ENCODE data around the gene SLC19A1.

Gene SLC19A1

DNA sequence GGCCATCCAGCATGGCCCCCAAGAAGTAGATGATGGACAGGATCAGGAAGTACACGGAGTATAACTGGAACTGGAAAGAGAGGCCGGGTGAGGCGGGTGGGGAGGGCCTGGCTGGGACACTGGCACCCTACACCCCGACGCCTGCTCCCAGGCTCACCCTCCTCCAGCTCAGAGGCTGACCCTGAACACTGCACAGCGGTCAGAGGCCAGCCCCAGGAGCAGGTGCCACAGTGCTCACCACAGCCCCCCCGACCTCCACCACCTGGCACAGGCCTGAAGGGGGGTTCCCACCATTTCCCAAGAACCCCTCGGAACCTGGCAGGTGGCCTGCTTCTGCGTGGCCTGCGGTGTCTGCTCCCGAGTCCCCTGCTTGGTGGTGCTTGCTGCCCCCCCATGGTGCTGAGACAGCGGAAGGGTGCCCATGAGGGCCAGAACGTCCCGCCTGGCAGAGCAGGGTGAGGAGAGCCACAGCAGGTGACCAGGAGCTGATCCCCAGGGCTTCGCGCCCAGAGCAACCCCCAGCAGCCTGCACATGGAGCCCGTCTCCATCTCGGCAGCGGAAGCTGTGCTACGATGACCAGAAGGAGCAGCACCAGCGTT is 26.1 kb downstream of the SLC19A1 start:
- no peak for DNase-seq

DNA sequence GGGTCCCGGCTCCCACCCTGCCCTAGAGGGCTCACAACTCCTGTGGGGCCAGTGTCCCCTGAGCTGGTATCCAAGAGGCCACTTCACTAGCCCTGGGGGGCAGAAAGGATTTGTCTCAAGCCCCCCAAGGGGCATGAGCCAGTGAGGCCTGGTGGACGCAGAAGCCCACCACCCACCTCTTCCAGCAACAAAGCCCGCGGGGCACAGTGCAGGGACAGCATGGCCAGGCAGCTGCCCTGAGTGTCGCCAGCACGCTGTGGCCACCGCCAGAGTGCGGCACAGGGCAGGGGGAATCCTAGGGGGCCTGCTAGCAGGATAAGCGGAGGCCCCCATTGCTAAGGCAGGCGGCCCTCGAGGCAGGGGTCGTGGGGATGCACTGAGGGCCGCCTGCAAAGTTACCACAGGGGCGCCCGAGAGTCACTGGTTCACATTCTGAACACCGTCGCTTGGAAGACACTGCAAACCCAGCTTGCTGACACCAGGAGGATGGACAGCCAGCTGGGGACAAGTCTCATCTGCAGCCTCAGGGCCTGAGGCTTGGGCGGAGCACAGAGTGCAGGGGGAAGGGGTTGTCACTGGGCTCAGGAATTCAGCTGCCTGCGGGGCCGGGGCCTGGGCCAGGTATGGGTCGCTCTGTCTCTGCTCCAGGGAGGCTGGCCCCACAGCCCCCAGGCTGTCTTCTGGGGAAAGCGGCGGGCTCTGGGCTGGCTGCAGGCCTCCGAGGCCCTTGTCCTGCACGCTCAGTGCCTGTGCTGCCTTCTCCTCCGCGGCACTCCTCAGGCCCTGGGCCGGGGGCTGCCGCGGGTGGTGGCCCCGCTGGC is 26.8 kb downstream of the SLC19A1 start:
- DNase-seq, result no peak

- DNase-seq, result no peak
These were observed 27.8 kb downstream of the SLC19A1 start for GRCh38 chr21:45514311-45515021.

- DNase-seq, result no peak
These were observed 28.4 kb downstream of the SLC19A1 start for GRCh38 chr21:45513741-45514310.

- DNase-seq, result no peak
These were observed 29.1 kb downstream of the SLC19A1 start for GRCh38 chr21:45513003-45513717.

DNA sequence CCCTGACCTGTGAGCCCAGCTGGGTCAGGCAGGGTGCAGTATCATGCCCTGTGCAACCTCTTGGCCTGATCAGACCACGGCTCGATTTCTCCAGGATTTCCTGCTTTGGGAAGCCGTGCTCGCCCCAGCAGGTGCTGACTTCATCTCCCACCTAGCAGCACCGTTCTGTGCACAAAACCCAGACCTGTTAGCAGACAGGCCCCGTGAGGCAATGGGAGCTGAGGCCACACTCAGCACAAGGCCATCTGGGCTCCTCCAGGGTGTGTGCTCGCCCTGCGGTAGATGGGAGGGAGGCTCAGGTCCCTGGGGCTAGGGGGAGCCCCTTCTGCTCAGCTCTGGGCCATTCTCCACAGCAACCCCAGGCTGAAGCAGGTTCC is 29.6 kb downstream of the SLC19A1 start:
- no peak for DNase-seq

GRCh38 chr21:45511661-45512431 is 30.4 kb downstream of the SLC19A1 start:
- no peak for DNase-seq

DNA sequence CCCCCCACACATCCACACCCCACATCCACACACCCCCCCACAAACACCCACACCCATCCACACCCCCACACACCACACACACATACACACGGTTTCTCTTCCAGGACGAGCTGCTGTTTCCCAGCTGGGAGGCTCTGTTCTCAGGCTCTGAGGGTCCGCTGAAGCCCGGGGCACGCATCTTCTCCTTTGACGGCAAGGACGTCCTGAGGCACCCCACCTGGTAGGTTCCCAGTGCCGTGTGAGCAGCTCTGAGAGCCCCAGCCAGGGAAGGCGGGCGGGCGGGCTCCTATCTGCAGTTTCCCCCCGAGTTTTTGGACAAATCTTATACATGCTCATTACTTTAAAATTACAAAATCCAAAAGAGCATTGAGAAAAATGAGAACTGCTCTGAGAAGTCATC is 31.2 kb downstream of the SLC19A1 start:
- DNase-seq, result no peak

DNA sequence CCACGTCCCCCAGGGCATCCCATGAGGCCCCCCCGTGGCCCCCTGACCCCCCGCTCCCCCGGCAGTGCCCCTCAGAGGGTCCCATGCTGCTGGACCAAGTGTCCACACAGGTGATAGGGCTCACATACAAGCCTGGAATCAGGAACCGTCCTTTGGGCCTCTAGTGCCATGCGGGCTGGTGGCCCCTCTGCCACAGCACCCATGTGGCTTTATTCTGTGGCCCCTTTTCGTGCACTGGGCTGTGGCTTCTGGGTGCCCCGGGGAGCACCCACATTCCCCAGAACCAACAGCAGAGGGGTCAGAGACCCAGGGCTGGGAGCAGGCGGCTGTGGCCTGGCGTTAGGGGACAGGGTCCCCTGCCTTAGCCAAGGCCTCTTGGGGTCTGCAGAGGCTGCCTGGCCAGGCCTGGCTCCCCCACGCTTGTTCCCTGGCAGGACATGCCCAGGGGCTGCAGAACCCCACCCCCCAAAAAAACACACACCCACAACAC is 31.7 kb downstream of the SLC19A1 start:
- DNase-seq, result no peak

GRCh38 chr21:45509566-45510465 is 32.4 kb downstream of the SLC19A1 start:
- DNase-seq, result no peak

GRCh38 chr21:45508607-45509565 is 33.4 kb downstream of the SLC19A1 start:
- no peak for DNase-seq

DNA sequence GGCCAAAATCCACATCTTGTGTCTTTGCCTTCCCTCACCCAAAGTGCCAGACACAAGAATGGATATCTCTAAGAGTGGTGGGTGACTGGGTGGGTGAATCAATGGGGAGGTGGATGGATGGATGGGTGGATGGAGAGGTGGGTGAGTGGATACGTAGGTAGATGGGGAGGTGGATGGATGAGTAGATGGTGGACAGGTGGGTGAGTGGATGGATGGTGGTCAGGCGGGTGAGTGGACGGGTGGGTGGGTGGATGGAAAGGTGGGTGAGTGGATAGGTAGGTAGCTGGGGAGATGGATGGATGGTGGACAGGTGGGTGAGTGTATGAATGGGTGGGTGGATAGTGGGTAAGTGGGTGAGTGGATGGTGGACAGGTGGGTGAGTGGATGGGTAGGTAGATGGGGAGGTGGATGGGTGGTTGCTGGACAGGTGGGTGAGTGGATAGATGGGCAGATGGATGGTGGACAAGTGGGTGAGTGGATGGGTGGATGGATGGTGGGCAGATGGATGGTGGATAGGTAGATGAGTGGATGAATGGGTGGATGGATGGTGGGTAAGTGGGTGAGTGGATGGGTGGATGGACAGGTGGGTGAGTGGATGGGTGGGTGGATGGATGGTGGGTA is 34.2 kb downstream of the SLC19A1 start:
- no peak for DNase-seq

DNA sequence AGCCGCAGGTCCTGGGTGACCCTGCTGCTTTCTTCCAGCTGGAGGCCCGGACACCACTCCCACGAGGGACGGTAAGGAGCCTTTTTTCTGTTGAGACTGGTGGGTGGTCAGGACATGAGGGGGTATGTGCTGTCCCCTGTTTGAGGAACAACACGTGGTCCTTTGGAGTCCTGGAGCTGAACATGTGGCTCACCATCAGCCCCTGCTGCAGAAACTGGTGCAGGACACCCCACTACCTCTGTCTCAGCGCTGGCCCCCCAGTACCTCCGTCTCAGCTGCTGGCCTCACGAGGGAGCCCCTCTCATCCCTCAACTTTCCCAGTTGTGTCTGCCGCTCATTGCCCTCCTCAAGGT is 34.7 kb downstream of the SLC19A1 start:
- no peak for DNase-seq

- no peak for DNase-seq
These were observed 35.3 kb downstream of the SLC19A1 start for GRCh38 chr21:45506836-45507522.

- DNase-seq, result no peak
These were observed 35.9 kb downstream of the SLC19A1 start for GRCh38 chr21:45506241-45506817.

DNA sequence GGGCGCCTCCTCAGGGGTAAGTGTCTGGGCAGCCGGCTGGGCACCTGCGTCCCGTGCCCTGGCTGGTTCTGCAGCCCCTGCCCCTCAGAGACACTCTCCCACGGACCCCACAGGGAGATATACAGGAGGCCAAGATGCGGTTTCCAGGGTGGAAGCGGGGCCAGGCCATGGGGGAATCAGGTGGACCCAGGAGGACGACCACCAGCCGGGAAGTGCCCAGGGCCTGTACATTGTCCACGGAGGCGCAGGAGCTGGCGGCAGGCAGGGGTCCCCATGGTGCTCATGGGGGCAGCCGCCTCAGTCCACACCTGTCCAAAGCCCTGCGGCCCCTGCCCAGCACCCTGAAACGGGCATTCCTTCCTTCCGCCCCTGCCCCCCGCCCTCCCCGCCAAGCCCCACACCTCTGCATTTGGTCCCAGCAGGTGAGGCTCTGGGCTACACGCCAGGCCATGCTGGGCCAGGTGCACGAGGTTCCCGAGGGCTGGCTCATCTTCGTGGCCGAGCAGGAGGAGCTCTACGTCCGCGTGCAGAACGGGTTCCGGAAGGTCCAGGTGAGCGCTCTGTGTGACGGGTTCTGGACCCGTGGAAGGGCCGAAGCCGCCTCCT is 36.7 kb downstream of the SLC19A1 start:
- no peak for DNase-seq

- DNase-seq, result no peak
These were observed 37.5 kb downstream of the SLC19A1 start for GRCh38 chr21:45504516-45505415.
